ENCODE results near the gene MAP7.

DNA sequence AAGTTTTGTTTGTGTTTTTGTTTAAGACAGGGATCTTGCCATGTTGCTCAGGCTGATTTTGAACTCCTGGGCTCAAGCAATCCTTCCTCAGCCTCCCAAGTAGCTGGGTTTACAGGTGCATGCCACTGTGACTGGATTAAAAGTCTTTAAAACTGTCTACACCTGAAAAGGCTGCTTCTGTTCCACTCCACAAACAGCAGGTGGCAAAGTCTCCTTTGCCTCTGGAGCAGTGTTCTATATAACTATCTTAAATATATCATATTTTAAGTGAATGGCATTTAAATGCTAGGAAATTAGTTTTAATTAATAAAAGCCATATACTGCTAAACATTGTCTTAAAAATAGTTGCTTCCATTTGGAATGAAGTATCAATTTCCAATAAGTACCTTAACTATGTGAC is 171.3 kb downstream of the MAP7 start:
- TF ChIP-seq POLR2A (IDR thresholded peaks at IDR 0.05) (no peak), CTCF (IDR thresholded peaks at IDR 0.05) (no peak)
